HG02588 (cell line): ENCODE results near the gene ARMC9.
"Not testable (repeated sequence)": the region's sequence is repeated elsewhere in the genome, so short reads cannot be mapped to it uniquely, and the experiment has no call there.

ENCODE experiments used
- ATAC-seq: cut with Tn5 transposase; IDR thresholded peaks from one replicate; pipeline ENCODE4 v1.9.1; 2021; ENCODE audit warnings: mild to moderate bottlenecking, moderate library complexity; ENCODE audit not compliant: unreplicated experiment

ARMC9 gene

GRCh38 chr2:231241755-231242507 lies 43.5 kb downstream of the ARMC9 start:
- ATAC-seq: no peak

DNA sequence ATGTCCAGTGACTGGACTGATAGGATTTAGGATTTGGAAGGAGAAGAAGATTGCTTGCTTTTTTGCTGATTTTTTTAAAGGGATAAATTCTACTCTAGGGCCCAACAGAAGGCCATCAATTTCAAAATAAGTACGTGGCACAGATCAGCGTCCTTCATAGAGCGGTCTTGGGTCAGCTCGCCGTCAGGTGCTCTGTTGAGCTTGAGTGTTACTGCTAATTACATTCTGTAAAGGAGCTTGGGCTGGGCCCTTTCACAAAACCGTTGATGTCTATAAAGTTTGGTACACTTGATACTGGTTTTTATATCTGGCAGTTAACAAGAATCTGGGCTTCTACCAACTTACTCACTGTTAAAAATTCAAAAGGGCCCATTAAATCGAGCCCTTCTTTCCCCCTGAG lies 45.4 kb downstream of the ARMC9 start:
- ATAC-seq: no peak

GRCh38 chr2:231244382-231245248 lies 46.2 kb downstream of the ARMC9 start:
- ATAC-seq: no peak

GRCh38 chr2:231245249-231246094 lies 47.0 kb downstream of the ARMC9 start:
- ATAC-seq: no peak

GRCh38 chr2:231246171-231246842 lies 47.9 kb downstream of the ARMC9 start:
- ATAC-seq: no peak

DNA sequence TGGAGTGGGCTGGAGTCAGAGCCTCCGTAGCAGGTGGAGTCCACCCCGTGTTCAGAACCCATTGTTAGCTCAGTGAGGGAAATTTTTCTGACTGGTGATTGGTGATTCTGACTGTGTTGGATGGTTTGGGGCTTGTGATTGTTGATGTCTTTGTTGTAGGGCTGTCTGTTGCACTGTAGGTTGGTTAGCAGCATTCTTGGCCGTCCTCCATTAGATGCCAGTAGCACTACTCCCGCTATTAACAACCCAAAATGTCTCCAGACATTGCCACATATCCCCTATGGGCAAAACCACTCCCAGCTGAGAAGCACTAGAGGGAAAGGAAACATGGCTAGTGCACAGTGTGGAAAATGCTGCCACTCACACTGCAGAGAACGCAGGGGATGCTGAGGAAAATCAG lies 51.7 kb downstream of the ARMC9 start:
- no peak for ATAC-seq

GRCh38 chr2:231250698-231251097 lies 52.3 kb downstream of the ARMC9 start:
- ATAC-seq: no peak

DNA sequence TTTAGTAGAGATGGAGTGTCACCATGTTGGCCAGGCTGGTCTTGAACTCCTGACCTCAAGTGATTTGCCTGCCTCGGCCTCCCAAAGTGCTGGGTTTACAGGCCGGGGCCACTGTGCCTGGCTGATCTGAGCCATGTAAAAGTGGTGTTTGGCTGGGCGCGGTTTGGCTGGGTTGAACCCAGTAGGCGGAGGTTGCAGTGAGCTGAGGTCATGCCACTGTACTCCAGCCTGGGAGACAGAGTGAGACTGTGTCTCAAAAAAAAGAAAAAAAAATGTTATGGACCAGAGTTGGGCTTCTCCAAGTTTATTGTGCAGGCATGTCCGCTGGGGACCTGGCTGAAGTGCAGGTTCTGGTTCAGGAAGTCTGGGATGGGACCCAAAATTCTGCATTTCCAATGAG lies 54.9 kb downstream of the ARMC9 start:
- ATAC-seq: not testable (repeated sequence)

- ATAC-seq: no peak
Measured at GRCh38 chr2:231256494-231256893, 58.1 kb downstream of the ARMC9 start.

DNA sequence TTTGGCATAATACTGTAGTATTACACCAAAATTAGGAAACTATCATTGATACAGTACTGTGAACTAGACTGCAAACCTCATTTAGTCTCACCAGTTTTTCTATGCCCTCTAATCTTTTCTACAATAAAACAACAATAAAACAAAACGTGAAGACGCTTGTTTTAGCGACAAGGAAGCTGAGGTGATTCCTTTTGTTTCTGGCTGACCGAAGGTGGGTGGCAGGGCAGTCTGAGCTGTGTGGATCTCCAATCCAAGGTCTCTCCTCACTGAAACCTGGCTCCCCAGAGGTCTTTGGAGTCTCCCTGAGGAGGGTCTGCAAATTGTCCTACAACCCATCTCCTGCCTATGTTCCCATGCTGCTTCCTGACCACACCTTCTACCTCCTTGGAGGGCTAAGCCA lies 59.3 kb downstream of the ARMC9 start:
- no peak for ATAC-seq

DNA sequence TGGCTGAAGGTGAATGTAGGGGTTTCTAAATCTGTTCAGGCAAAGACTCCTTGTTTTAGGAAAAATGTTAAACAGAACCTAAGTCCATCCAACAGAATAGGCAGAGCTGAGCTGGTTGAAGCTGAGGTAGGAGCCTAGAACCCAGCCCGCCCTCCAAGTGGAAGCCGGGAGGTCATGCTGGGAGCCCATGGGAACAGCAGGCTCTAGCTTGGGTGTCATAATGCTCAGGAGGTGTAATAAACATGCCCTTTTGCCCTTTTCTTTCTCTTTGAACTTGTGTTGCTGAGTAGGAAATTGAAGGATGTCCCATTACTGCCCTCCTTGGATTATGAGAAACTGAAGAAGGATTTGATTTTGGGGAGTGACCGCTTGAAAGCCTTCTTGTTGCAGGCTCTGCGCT lies 60.3 kb downstream of the ARMC9 start:
- ATAC-seq: no peak

DNA sequence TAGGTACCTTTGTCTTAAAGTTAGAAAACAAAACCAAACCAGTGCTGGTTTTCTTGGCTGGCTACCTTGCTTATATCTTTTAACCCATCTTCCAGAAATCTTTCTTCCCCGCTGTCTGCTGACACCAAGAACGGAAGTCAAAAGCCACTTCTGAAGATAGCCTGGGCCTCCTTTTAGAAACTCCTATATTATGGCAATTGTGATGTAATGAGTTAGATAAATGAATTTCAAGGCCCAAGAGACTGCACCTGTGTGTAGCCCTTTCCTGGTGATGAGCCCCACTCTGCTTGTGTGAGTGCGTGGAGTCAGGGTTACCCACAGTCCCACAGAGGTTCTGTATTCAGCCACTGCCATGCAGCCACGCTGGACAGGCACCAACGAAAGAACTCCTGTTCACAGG lies 60.7 kb downstream of the ARMC9 start:
- no peak for ATAC-seq

DNA sequence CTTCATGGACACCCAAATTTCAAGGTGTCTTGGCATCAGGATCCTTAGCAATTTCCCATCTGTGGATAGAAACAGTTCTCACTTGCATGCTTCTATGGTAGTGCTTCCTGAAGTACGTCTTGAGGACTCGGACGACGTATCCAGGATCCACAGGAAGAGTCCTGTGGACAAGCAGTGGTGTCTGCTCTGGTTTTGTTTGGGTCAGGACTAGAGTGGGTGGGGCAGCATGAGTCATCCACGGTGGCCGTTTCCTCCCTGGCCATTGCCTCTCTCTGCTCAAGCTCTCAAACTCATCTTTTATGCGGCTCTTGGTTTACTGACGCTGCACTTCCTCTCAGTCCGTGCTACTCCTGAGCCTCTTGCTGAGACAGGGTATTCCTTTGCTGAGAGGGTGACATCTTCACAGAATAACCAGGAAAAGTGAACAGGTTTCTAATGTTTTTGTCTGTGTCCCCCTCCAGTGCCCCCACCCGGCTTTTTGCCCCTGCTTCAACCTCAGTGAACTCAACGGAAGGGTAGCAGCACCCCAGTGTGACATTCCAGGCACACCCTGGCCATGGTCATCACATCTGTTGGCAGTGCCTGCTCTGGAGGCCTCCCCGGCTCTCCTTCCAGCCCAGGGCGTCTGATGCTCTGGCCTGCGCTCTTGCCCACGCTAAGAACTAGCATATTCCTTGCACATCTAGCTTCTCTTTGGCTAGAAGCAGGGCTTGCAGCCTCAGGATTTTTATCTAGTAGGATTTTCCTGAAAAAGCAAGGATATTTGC lies 62.2 kb downstream of the ARMC9 start:
- no peak for ATAC-seq

DNA sequence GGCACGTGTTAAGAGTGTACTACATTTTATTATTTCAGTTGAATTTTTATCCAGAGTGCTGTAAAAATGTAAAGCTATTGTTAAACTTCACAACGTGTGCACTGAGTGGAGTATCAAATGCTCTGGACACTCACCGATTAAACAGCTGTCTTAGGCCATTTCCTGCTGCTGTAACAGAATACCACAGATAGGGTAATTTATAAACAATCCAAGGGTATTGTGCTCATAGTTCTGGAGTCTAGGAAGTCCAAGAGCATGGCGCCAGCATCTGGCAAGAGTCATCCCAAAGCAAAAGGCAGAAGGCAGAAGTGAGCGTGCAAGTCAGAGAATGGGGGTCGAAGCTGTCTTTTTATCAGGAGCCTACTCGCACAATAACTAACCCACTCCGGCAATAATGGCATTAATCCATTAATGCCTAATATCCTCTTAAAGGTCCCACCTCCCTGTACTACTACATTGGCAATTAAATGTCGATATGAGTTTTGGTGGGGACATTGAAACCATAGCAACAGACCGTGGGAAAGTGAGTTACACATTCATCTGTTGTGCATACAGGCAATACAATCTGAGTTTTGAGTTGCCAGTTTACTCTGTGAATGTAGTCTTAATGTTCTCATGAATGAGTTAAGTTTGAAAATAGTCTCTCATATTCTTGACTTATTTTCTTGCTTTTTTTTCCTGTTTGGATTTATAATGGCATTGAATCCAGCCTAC lies 64.8 kb downstream of the ARMC9 start:
- no peak for ATAC-seq

DNA sequence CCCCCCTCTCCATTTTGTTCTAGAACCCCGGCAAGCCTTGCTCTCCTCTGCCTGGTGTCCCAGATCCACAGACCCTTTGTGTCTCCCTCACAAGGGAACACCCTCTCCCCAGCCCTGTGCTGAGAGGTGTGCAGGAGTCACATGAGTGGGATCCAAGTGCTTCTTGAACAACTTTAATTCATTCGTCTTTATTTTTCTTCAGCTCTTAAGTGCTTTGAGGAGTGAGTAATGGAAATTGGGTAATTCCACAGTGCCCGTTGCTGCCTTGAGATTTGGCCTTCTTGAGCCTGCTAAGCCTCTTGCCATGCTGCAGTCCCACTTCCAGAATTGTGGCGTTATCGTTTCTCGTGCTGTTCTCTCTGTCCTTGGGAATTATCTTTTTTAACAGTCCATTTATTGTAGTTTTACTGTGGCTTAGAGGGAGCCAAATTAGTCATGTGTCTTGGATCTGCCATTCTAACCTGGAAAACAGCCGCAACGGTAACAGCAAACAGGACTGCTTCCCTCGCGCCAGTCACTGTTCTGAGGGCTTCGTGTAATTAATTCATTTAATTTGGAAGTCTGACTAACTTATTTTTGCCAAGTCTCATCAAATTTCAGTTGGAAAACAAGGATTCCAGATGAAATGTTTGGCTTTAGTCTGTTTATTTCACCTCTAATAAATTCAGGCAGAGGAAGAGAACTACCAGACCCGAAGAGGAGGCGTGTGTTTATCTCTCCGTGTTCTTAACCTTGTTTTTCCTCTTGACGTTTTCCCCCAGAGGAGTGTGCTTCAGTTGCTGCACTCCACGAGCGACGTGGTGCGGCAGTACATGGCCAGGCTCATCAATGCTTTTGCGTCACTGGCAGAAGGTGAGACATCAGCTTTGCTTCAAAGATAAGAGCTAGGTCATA lies 72.0 kb downstream of the ARMC9 start:
- ATAC-seq: no peak

DNA sequence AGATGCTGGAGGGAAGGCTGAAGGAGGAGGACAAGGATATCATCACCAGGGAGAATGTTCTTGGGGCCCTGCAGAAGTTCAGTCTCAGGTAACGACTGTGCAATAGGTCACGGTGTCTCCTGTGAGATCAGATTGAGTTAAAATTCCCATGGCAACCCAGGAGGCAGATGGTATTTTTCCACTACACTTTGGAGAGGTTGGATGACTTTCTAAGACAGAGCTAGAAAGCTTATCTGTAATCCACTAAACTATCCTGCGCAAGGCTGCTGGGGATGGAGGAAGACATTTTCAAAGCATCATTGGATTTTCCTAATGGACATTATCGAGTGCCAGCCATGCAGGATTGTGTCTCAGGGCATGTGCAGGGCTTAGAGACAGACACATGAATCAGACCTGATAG lies 74.6 kb downstream of the ARMC9 start:
- ATAC-seq: no peak

- ATAC-seq: no peak
Measured at GRCh38 chr2:231276987-231277386, 78.6 kb downstream of the ARMC9 start.

DNA sequence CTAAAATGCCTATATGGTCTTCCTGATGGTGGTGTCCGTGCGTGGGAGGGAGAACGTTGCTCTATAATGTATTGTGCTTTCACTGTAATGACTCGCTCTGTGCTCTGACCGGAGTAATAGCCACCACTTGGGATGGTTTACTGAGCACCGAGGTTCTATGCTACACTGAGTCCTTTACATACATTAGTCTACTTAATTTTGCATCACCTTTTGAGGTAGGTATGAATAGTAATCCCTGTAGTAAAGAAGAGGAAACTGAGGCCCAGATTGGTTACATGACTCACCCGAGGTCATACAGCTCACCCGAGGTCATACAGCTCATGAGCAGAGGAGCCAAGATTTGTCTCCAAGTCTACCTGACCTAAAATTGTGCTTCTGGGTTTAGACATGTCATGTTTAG lies 79.5 kb downstream of the ARMC9 start:
- ATAC-seq: no peak
